ENCODE results near the gene AGO3. TPM values are rescaled to one million over a fixed set of nuclear protein-coding genes. Genes with fewer than 3 reads are reported as not detected.
A peak's percentile ranks its signal among the peaks of the same experiment; 100 is the strongest.

The AGO3 gene
- total RNA-seq, 1 experiment from 2014 or later = 28.5 TPM

DNA sequence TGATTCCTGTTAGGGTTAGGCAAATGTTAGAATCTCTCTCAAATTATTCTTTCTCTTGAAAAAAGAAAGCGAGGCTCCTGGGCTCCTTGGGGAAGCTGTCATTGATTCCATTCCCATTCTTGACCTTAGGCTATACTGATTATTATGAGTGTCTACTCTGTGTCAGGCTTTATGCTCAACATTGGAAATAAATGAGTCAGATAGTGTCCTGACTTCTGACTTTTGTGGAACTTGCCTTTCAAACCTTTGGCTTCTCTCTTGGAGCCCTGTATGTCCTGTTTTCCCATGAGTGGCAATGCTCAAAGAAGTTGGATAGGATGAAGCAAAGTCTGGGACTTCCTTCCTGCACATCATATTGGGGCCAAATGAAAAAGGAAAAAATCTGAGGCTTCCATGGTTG, 36.2 kb upstream of the AGO3 start:
- Histone ChIP-seq H3K36me3 (replicated peaks; ENCODE audit: control insufficient read depth, insufficient read depth, low read length) (peaks cover 45% of the 10 kb centered on the region), H3K4me3 (ENCODE audit: insufficient read depth, low read depth, low read length) (no peak overlapping the region), H3K27me3 (ENCODE audit: control insufficient read depth, insufficient read depth, low read length) (no peaks in the 10 kb centered on the region)
- DNase-seq = no peak

DNA sequence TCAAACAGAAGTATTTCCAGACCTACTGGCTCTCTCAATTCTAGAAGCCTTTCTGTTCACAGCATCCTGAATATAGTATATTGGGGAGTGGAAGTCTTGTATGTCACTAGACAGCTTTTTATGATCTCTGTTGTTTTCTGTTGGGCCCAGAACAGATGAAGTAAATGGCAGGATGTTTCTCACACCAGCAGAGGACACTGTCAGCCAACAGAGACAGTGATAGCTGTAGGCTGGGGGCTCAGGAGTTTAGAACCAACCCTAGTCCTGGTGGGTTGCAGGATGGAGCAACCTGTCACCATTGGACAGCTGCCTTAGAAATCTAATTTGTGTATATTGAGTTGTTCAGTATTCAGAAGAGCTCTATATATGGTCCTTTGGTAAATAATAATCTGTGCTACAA, 31.0 kb upstream of the AGO3 start:
- no peak for DNase-seq
- H3K4me3 ChIP-seq (ENCODE audit: insufficient read depth, low read depth, low read length) = no peak overlapping the region
- no peaks in the 10 kb centered on the region for H3K27me3 ChIP-seq (ENCODE audit: control insufficient read depth, insufficient read depth, low read length)
- peaks cover 38% of the 10 kb centered on the region for H3K36me3 ChIP-seq (replicated peaks; ENCODE audit: control insufficient read depth, insufficient read depth, low read length)

DNA sequence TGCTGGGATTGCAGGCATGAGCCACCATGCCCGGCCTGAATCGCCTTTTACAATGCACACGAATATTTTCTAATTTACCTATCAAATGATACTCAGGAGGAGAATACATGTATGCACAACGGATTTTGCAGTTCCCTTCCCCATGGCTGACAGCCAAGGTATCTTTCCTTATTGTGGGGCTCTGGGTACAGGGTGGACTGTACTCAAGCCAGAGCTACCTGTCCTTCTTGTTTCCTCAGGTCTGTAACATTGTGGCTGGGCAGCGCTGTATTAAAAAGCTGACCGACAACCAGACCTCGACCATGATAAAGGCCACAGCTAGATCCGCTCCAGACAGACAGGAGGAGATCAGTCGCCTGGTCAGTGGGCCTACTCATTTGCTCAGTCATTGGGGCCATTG, 29.7 kb upstream of the AGO3 start:
- H3K36me3 ChIP-seq (replicated peaks; ENCODE audit: control insufficient read depth, insufficient read depth, low read length) = peaks cover 40% of the 10 kb centered on the region
- DNase-seq = no peak
- no peaks in the 10 kb centered on the region for H3K27me3 ChIP-seq (ENCODE audit: control insufficient read depth, insufficient read depth, low read length)
- H3K4me3 ChIP-seq (ENCODE audit: insufficient read depth, low read depth, low read length) = no peak overlapping the region

DNA sequence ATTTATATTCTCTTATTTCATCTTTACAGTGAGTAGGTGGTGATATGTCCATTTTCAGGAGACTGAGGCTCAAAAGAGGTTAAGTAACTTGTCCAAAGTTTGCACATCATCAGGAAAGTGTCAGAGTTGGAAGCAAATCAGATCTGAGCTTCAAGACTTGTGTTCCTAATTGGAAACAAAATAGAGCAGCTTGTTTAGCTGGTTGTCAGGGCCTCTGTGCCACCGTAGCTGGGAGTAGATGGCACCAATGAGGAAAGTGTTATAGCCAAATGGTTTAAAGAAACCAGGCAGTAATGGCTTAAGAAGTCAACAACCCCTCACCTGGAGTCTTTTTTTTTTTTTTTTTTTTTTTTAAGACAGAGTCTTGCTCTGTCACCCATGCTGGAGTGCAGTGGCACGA, 28.2 kb upstream of the AGO3 start:
- no peak overlapping the region for H3K4me3 ChIP-seq (ENCODE audit: insufficient read depth, low read depth, low read length)
- H3K27me3 ChIP-seq (ENCODE audit: control insufficient read depth, insufficient read depth, low read length) = no peaks in the 10 kb centered on the region
- peaks cover 41% of the 10 kb centered on the region for H3K36me3 ChIP-seq (replicated peaks; ENCODE audit: control insufficient read depth, insufficient read depth, low read length)
- no peak for DNase-seq

DNA sequence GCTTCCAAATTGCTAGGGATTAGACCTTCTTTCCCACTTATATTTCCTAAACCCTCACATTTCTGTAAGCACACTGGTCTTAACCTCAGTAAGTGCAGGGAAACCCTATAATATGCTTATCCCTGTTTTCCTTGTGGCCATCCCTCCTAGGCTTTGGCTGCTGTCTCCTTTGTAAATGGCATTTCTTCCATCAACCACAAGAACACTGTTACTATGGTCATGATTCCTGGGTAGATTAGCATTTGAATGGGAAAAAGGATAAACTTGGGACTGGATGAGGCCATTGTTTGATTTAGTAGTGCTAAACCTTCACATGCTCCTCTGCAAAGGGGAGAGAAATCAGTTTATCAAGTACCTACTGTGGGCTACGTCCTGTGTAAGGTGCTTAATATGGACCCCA, 16.2 kb upstream of the AGO3 start:
- peaks cover 68% of the 10 kb centered on the region for H3K36me3 ChIP-seq (replicated peaks; ENCODE audit: control insufficient read depth, insufficient read depth, low read length)
- no peaks in the 10 kb centered on the region for H3K27me3 ChIP-seq (ENCODE audit: control insufficient read depth, insufficient read depth, low read length)
- DNase-seq = no peak
- no peak overlapping the region for H3K4me3 ChIP-seq (ENCODE audit: insufficient read depth, low read depth, low read length)

DNA sequence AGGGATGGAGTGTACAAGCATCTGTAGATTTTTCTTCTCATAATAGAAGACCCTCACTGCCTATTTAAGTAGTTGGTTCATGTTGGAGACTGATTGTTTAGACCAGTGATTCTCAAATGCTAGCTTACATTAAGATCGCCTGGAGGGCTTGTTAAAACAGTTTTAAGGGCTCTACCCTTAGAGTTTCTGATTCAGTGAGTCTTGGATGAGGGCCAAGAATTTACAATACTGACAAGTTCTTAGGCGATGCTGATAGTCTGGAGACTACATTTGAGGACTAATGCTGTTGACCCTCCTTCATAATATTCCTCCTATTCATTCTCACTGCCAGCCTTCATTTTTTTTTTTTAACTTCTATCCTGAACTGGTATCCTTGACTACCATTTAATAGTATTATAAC, 15.2 kb upstream of the AGO3 start:
- Histone ChIP-seq H3K36me3 (replicated peaks; ENCODE audit: control insufficient read depth, insufficient read depth, low read length) (peaks cover 67% of the 10 kb centered on the region), H3K4me3 (ENCODE audit: insufficient read depth, low read depth, low read length) (no peak overlapping the region), H3K27me3 (ENCODE audit: control insufficient read depth, insufficient read depth, low read length) (no peaks in the 10 kb centered on the region)
- DNase-seq = no peak

DNA sequence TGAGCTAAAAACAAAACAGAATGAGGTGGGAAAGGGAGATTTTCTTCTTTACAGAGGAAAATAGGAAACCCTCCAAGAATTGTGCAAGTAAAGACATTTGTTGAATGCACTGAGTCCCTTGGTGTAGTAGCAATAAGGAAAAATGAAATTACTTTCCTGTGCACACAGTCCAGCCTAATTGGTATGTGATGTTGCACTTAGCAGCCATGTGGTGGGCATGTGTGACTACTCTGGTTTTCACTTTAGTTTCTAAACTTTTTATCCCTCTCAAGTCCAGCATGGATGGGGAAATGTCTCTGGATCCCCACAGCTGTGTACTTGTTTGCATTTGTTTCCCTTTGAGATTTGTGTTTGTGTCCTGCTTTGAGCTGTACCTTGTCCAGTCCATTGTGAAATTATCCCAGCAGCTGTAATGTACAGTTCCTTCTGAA, 7.1 kb upstream of the AGO3 start:
- Histone ChIP-seq H3K36me3 (replicated peaks; ENCODE audit: control insufficient read depth, insufficient read depth, low read length) (peaks cover 26% of the 10 kb centered on the region), H3K4me3 (ENCODE audit: insufficient read depth, low read depth, low read length) (no peak overlapping the region), H3K27me3 (ENCODE audit: control insufficient read depth, insufficient read depth, low read length) (no peaks in the 10 kb centered on the region)
- DNase-seq = no peak

DNA sequence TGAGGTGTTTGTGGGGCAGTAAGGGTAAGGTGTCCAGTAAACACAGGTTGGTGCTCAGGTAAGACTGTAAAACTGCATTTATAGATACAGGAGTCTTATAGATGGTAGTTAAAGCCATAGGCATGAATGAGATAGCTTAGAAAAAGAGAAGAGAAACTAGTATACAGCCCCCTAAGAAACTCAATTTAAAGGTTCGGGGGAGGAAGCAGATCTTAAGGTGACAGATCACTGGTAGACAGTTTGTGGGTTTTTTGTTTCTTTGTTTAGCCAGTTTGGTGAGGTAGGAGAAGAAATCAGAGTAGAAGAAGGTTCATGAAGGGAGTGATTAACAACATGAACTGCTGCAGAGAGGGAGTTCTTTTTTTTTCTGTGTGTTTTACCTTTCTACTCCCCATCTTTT, 6.1 kb upstream of the AGO3 start:
- no peaks in the 10 kb centered on the region for H3K27me3 ChIP-seq (ENCODE audit: control insufficient read depth, insufficient read depth, low read length)
- peaks cover 17% of the 10 kb centered on the region for H3K36me3 ChIP-seq (replicated peaks; ENCODE audit: control insufficient read depth, insufficient read depth, low read length)
- H3K4me3 ChIP-seq (ENCODE audit: insufficient read depth, low read depth, low read length) = no peak overlapping the region
- DNase-seq = no peak

DNA sequence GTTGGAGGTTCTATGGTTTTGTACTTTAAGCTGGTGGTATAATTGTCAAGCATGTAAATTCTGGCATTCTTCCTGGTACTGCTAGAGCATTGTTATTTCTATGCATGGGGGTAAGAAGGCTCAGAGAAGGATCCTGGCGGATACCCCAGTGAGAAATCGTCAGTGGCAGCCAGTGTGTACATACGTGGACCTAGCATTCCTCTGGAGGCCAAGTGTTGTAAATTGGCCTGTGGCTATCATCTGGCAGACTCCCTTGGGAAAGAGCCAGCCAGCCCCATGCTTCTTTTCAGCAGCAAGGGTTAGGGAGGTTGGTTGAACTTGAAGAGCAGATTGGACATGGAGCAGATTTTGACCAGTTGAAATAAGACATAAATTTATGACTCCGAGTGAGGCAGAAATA, 5.2 kb upstream of the AGO3 start:
- no peaks in the 10 kb centered on the region for H3K27me3 ChIP-seq (ENCODE audit: control insufficient read depth, insufficient read depth, low read length)
- H3K4me3 ChIP-seq (ENCODE audit: insufficient read depth, low read depth, low read length) = no peak overlapping the region
- peaks cover 14% of the 10 kb centered on the region for H3K36me3 ChIP-seq (replicated peaks; ENCODE audit: control insufficient read depth, insufficient read depth, low read length)
- no peak for DNase-seq

DNA sequence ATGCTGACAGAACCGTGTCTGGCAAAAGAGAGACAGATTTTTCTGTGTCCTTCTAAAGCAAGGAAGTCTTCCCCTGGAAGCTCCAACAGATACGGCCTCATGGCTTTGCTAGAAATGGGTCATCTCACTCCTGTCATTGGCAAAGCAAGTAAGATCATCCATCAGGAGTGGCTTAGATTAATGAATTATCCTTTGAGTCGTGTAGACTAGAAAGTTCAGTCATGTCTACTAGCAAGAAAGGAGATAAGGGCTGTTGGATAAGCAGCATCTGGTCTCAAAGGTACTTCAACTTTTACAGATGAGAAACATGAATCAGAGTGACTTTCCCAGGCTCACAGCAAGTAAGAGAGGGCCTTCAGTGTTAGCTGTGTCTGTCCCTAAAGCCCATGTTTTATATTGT, 3.4 kb upstream of the AGO3 start:
- no peak for DNase-seq
- H3K36me3 ChIP-seq (replicated peaks; ENCODE audit: control insufficient read depth, insufficient read depth, low read length) = peaks cover 3% of the 10 kb centered on the region; the same call in 1 of the 2 replicates
- H3K4me3 ChIP-seq (ENCODE audit: insufficient read depth, low read depth, low read length) = no peak overlapping the region
- H3K27me3 ChIP-seq (ENCODE audit: control insufficient read depth, insufficient read depth, low read length) = no peaks in the 10 kb centered on the region

DNA sequence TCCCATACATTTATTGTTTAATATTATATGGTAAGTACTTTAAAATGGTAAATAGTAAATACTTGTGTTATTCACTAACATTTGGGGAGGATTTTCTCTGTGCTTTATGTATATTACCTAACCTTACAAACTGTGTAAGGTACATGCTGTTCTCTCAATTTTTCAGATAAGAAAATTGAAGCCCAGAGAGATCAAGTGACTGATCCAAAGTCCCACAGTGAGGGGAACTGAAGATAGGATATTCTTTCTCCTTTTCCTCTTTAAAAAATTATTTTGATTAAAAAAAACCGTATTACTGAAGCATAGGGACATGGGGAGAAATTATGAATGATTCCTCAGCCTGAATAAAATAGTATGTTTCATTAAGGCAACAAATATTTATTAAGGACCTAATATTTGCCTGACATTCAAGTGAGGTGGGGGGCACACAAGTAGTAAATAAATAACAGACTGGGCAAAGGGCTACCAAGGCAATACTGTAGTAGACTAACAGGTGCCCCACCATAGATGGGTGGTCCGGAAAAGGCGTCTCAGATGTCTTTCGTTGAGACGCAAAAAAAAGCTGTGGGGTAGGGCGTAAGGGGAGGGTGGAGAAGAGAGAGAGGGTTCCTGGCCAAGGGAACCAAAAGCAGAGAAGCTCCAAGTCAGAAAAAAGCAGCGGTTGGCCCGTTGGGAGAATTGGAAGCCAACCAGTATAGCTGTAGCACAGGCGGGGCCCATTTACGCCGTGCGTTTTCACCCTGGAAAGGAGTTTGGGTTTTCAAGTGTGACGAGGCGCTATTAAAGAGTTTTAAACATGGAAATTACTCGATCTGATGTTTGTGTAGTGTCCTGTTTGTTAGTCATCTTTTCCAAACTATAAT, 944 bp upstream of the AGO3 start:
- Histone ChIP-seq H3K4me3 (ENCODE audit: insufficient read depth, low read depth, low read length) (peak overlapping the region; percentile 89), H3K27me3 (ENCODE audit: control insufficient read depth, insufficient read depth, low read length) (no peaks in the 10 kb centered on the region), H3K36me3 (replicated peaks; ENCODE audit: control insufficient read depth, insufficient read depth, low read length) (no peaks in the 10 kb centered on the region)
- DNase-seq = peak; percentile 76

DNA sequence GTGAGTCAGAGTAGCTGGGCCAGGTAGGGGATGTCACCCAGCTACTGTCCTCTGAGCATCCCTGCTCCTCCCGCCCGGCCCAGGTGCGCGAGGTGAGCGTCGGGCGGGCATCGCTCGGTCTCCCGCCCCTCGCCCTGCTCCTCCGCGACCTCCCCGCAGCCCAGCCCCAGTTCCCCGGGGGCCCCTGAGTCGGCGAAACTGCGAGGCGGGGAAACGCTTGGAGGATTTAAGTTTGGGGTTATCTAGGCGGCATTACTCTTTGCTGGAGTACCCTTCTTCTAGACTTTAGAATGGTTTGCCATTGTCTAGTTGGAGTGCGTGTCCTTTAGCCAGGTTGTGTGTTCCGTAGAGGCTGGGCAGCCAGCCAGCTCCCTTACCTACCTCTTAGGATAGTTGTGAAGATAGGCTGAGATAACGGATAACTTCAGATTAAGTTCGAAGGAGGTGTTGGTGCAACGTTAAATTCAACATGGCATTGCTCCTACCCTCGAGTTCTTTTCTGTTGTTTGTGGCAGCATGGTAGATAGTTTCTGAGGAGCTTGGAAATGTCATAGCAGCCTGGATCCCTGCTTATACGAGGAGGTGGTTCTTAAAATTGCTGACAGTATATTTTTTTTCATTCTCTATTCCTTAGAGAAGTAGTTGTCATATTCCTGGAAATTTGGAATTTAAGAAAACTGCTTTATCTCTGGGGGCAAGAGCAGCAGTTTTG, 697 bp downstream of the AGO3 start:
- Histone ChIP-seq H3K27me3 (ENCODE audit: control insufficient read depth, insufficient read depth, low read length) (no peaks in the 10 kb centered on the region), H3K4me3 (ENCODE audit: insufficient read depth, low read depth, low read length) (peak overlapping the region; percentile 89), H3K36me3 (replicated peaks; ENCODE audit: control insufficient read depth, insufficient read depth, low read length) (no peaks in the 10 kb centered on the region)
- no peak for DNase-seq

DNA sequence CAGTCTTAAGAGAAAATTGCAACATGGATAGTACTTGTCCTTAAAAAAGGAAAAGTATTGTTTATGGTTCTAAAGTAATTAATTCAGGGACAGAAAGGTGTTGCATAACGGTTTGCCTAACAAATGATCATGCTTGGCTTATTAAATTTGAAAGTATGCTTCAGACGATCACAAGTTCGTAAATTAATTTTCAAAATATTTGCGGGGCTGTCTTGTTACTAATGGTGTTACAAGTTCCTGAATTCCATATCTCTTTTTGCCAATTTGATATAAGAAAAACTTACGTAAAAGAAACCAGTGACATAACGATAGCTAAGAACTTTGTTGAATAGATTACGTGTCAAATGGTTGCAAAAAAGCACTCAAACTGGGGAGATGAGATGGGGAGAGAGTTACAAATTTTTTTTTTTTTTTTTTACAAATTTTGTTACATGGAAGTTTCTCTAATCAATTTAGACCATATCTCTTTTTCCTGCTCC, 1.3 kb downstream of the AGO3 start:
- peak overlapping the region; percentile 89 for H3K4me3 ChIP-seq (ENCODE audit: insufficient read depth, low read depth, low read length)
- DNase-seq = no peak
- no peaks in the 10 kb centered on the region for H3K36me3 ChIP-seq (replicated peaks; ENCODE audit: control insufficient read depth, insufficient read depth, low read length)
- H3K27me3 ChIP-seq (ENCODE audit: control insufficient read depth, insufficient read depth, low read length) = no peaks in the 10 kb centered on the region

DNA sequence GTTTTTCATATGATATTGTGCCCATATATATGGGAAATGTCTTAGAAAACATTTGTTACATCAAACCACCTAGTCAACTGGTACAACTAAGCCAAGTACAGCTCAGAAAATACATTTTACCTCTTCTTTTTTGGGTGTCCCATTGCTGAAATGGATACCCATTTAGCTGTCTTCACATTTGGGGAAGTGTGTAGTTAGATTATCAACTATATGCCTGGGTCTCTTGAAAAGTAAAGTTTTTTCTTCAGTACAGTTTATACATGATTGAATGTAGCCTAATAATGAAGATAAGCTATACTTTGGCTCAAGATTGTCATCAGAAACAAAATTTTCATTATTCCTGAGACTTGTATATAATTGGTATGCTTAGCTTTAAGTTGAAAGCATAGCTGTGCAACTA, 2.0 kb downstream of the AGO3 start:
- H3K36me3 ChIP-seq (replicated peaks; ENCODE audit: control insufficient read depth, insufficient read depth, low read length) = no peaks in the 10 kb centered on the region
- DNase-seq = no peak
- no peak overlapping the region for H3K4me3 ChIP-seq (ENCODE audit: insufficient read depth, low read depth, low read length)
- no peaks in the 10 kb centered on the region for H3K27me3 ChIP-seq (ENCODE audit: control insufficient read depth, insufficient read depth, low read length)
